SK-N-DZ (cell line): ENCODE measurements around the gene GRID1.

Experiments
- DNase-seq: peaks from one replicate; pipeline ENCODE4 v3.0.0-alpha.2; 2015; ENCODE audit warnings: low spot score

The GRID1 gene

GRCh38 chr10:86314616-86315548 is 51.7 kb downstream of the GRID1 start:
- DNase-seq = no peak

- DNase-seq = no peak
Observed at GRCh38 chr10:86313621-86314041, 53.0 kb downstream of the GRID1 start.

- peak; percentile 61 for DNase-seq
Observed at GRCh38 chr10:86312701-86313270, 53.8 kb downstream of the GRID1 start.

GRCh38 chr10:86311906-86312305 is 54.7 kb downstream of the GRID1 start:
- DNase-seq = no peak

GRCh38 chr10:86311190-86311589 is 55.4 kb downstream of the GRID1 start:
- DNase-seq = no peak

GRCh38 chr10:86310702-86311101 is 55.9 kb downstream of the GRID1 start:
- no peak for DNase-seq

- no peak for DNase-seq
Observed at GRCh38 chr10:86310291-86310690, 56.3 kb downstream of the GRID1 start.

GRCh38 chr10:86308056-86308455 is 58.5 kb downstream of the GRID1 start:
- DNase-seq = no peak

GRCh38 chr10:86306628-86307278 is 59.8 kb downstream of the GRID1 start:
- DNase-seq = no peak

GRCh38 chr10:86305521-86305920 is 61.1 kb downstream of the GRID1 start:
- no peak for DNase-seq

GRCh38 chr10:86304436-86304835 is 62.2 kb downstream of the GRID1 start:
- DNase-seq = no peak

GRCh38 chr10:86303626-86304025 is 63.0 kb downstream of the GRID1 start:
- DNase-seq = no peak

GRCh38 chr10:86301971-86302370 is 64.6 kb downstream of the GRID1 start:
- DNase-seq = no peak

GRCh38 chr10:86300931-86301830 is 65.4 kb downstream of the GRID1 start:
- DNase-seq = no peak

GRCh38 chr10:86300399-86300925 is 66.1 kb downstream of the GRID1 start:
- no peak for DNase-seq

- DNase-seq = no peak
Observed at GRCh38 chr10:86299562-86299961, 67.0 kb downstream of the GRID1 start.

GRCh38 chr10:86298501-86299001 is 68.0 kb downstream of the GRID1 start:
- DNase-seq = no peak

- no peak for DNase-seq
Observed at GRCh38 chr10:86295791-86296190, 70.8 kb downstream of the GRID1 start.

- DNase-seq = no peak
Observed at GRCh38 chr10:86295351-86295750, 71.2 kb downstream of the GRID1 start.

GRCh38 chr10:86294346-86295265 is 72.0 kb downstream of the GRID1 start:
- DNase-seq = no peak
